Liver (tissue), 9 donors: ENCODE results near the gene UBR3. TPM values are rescaled to one million over a fixed set of nuclear protein-coding genes. Genes with fewer than 3 reads are reported as not detected.
"Not testable (repeated sequence)": the region's sequence is repeated elsewhere in the genome, so short reads cannot be mapped to it uniquely, and the experiment has no call there.

Source experiments
- DNase-seq: peaks from one replicate; pipeline ENCODE4 v3.0.0-alpha.2; 2017; ENCODE audit warnings: low spot score
- H3K27ac ChIP-seq, 2 donors: one replicate each; pipeline ENCODE4 v1.7.0; 2013; ENCODE audit warnings: inconsistent platforms in 2 of 2, low read length in 2 of 2, control low read depth in 1 of 2, low read depth in 1 of 2, mild to moderate bottlenecking in 1 of 2
- H3K27me3 ChIP-seq, 4 donors: one replicate each; pipeline versions ENCODE4 v1.6.1 to v1.7.0; 2013; ENCODE audit warnings: low read length in 3 of 4, inconsistent platforms in 1 of 4, mild to moderate bottlenecking in 1 of 4, moderate library complexity in 1 of 4; ENCODE audit not compliant: control insufficient read depth in 4 of 4, insufficient read depth in 4 of 4
- H3K36me3 ChIP-seq, 4 donors: one replicate each; pipeline versions ENCODE4 v1.6.1 to v1.7.0; 2013; ENCODE audit warnings: low read length in 3 of 4, mild to moderate bottlenecking in 3 of 4, low read depth in 1 of 4, moderate library complexity in 1 of 4; ENCODE audit not compliant: control insufficient read depth in 4 of 4, insufficient read depth in 3 of 4
- H3K4me1 ChIP-seq, 4 donors: one replicate each; pipeline versions ENCODE4 v1.6.1 to v1.7.0; 2013; ENCODE audit warnings: low read length in 3 of 4, mild to moderate bottlenecking in 3 of 4, moderate library complexity in 1 of 4; ENCODE audit not compliant: control insufficient read depth in 4 of 4, insufficient read depth in 4 of 4
- H3K4me3 ChIP-seq, 3 donors: one replicate each; pipeline versions ENCODE4 v1.6.1 to v1.7.0; 2013; ENCODE audit warnings: low read length in 3 of 3, control low read depth in 1 of 3, low read depth in 1 of 3, mild to moderate bottlenecking in 1 of 3
- H3K9ac ChIP-seq, 2 donors: one replicate each; pipeline ENCODE4 v1.7.0; 2013; ENCODE audit warnings: low read length in 2 of 2, mild to moderate bottlenecking in 2 of 2, moderate library complexity in 2 of 2, control low read depth in 1 of 2, low read depth in 1 of 2
- H3K9me3 ChIP-seq, 4 donors: one replicate each; pipeline versions ENCODE4 v1.6.1 to v1.7.0; 2013; ENCODE audit warnings: low read length in 3 of 4; ENCODE audit not compliant: control insufficient read depth in 4 of 4
- EGR1 ChIP-seq, 2 donors: IDR thresholded peaks; 2 replicates each; pipeline ENCODE4 v1.6.1; 2016 to 2018; ENCODE audit warnings: antibody characterized with exemption in 2 of 2, low read depth in 2 of 2
- FOXA1 ChIP-seq: IDR thresholded peaks from 2 replicates; pipeline ENCODE4 v1.6.1; 2016; ENCODE audit warnings: antibody characterized with exemption
- FOXA2 ChIP-seq: IDR thresholded peaks from 2 replicates; pipeline ENCODE4 v1.6.1; 2016; ENCODE audit warnings: antibody characterized with exemption
- GABPA ChIP-seq, 2 donors: IDR thresholded peaks in 1 of 2; conservative IDR thresholded peaks in 1 of 2; 2 replicates each; pipeline ENCODE4 v1.6.1; 2016; ENCODE audit warnings: antibody characterized with exemption in 2 of 2, mild to moderate bottlenecking in 1 of 2, moderate library complexity in 1 of 2
- JUND ChIP-seq, 2 donors: IDR thresholded peaks; 2 replicates each; pipeline ENCODE4 v1.6.1; 2016; ENCODE audit warnings: antibody characterized with exemption in 2 of 2
- REST ChIP-seq: IDR thresholded peaks from 2 replicates; pipeline ENCODE4 v1.6.1; 2016; ENCODE audit warnings: antibody characterized with exemption, mild to moderate bottlenecking
- RXRA ChIP-seq, 2 donors: IDR thresholded peaks; 2 replicates each; pipeline ENCODE4 v1.6.1; 2017 to 2018; ENCODE audit warnings: antibody characterized with exemption in 2 of 2, mild to moderate bottlenecking in 1 of 2
- YY1 ChIP-seq: IDR thresholded peaks from 2 replicates; pipeline ENCODE4 v1.6.1; 2016; ENCODE audit warnings: antibody characterized with exemption, mild to moderate bottlenecking
- WGBS: extraction: QIAGEN DNeasy Blood & Tissue Kit; methylation state at CpG from one replicate; pipeline ENCODE4 v1.1.7; 2013; 5-methylcytosine and 5-hydroxymethylcytosine counted together
- polyA plus RNA-seq, 2 donors: library from polyadenylated mRNA; stranded (reverse) in 1 of 2; unstranded in 1 of 2; fragments of 200-250 nt in 1 of 2; fragments of >200 nt in 1 of 2; fragmentation: Nextera tagmentation in 1 of 2; extraction: Ambion mirVana in 1 of 2; gene quantifications; one replicate each; pipeline versions ENCODE4 v1.2.1 to v1.2.3, GENCODE V29; 2013 to 2015
- total RNA-seq, 2 donors: library from RNA; depleted of rRNA; stranded (reverse); fragments of >200 nt; gene quantifications; one replicate each; pipeline ENCODE4 v1.2.3, GENCODE V29; 2014
- TF ChIP-seq, protein P1 (sequence below): IDR thresholded peaks from 2 replicates; pipeline ENCODE4 v1.6.1; 2016; ENCODE audit warnings: antibody characterized with exemption
- TF ChIP-seq, protein P2 (sequence below): fragments of 150-350 bp; IDR thresholded peaks from 2 replicates; pipeline ENCODE4 v1.5.1; 2017; ENCODE audit warnings: improper control_type of control experiment, low read depth, low read length; ENCODE audit not compliant: missing input control
- TF ChIP-seq, protein P3 (sequence below): IDR thresholded peaks from 2 replicates; pipeline ENCODE4 v1.6.1; 2016; ENCODE audit warnings: antibody characterized with exemption
- donor health status: healthy.
- donor health status: healthy.
- donor health status: healthy.
- donor health status: healthy.
- donor health status: healthy.

The UBR3 gene
- total and polyA plus RNA-seq, 4 donors = 8.5 to 69.4 (median 28.4) TPM

GRCh38 chr2:169853041-169853668 lies 25.9 kb downstream of the UBR3 start:
- WGBS = 88% methylated on average over 4 of the region's 4 CpGs
- Histone ChIP-seq H3K36me3 (no peaks in the 10 kb centered on the region), H3K9ac (no peak overlapping the region), H3K27me3 (no peaks in the 10 kb centered on the region), H3K4me3 (no peak overlapping the region), H3K9me3 (no peaks in the 10 kb centered on the region), H3K27ac (no peak overlapping the region), H3K4me1 (peaks cover 5 to 20% (median 15%) of the 10 kb centered on the region in 4 donors)
- no peak for TF ChIP-seq GABPA (IDR thresholded peaks at IDR 0.05 in 1 of 2, conservative IDR thresholded peaks at IDR 0.05 in 1 of 2)
- TF ChIP-seq REST = no peak
- TF ChIP-seq, protein P1, sequence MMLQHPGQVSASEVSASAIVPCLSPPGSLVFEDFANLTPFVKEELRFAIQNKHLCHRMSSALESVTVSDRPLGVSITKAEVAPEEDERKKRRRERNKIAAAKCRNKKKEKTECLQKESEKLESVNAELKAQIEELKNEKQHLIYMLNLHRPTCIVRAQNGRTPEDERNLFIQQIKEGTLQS = no peak
- TF ChIP-seq YY1 = no peak
- TF ChIP-seq RXRA (IDR thresholded peaks at IDR 0.05) = no peak
- TF ChIP-seq, protein P2, sequence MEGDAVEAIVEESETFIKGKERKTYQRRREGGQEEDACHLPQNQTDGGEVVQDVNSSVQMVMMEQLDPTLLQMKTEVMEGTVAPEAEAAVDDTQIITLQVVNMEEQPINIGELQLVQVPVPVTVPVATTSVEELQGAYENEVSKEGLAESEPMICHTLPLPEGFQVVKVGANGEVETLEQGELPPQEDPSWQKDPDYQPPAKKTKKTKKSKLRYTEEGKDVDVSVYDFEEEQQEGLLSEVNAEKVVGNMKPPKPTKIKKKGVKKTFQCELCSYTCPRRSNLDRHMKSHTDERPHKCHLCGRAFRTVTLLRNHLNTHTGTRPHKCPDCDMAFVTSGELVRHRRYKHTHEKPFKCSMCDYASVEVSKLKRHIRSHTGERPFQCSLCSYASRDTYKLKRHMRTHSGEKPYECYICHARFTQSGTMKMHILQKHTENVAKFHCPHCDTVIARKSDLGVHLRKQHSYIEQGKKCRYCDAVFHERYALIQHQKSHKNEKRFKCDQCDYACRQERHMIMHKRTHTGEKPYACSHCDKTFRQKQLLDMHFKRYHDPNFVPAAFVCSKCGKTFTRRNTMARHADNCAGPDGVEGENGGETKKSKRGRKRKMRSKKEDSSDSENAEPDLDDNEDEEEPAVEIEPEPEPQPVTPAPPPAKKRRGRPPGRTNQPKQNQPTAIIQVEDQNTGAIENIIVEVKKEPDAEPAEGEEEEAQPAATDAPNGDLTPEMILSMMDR = no peak
- TF ChIP-seq, protein P3, sequence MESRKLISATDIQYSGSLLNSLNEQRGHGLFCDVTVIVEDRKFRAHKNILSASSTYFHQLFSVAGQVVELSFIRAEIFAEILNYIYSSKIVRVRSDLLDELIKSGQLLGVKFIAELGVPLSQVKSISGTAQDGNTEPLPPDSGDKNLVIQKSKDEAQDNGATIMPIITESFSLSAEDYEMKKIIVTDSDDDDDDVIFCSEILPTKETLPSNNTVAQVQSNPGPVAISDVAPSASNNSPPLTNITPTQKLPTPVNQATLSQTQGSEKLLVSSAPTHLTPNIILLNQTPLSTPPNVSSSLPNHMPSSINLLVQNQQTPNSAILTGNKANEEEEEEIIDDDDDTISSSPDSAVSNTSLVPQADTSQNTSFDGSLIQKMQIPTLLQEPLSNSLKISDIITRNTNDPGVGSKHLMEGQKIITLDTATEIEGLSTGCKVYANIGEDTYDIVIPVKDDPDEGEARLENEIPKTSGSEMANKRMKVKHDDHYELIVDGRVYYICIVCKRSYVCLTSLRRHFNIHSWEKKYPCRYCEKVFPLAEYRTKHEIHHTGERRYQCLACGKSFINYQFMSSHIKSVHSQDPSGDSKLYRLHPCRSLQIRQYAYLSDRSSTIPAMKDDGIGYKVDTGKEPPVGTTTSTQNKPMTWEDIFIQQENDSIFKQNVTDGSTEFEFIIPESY = no peak
- TF ChIP-seq JUND (IDR thresholded peaks at IDR 0.05) = no peak
- no peak for TF ChIP-seq EGR1 (IDR thresholded peaks at IDR 0.05; ENCODE audit: low read depth in 2 of 2)
- TF ChIP-seq FOXA2 = no peak
- no peak for TF ChIP-seq FOXA1
- no peak for DNase-seq

GRCh38 chr2:169855281-169856258 lies 28.3 kb downstream of the UBR3 start:
- H3K9me3 ChIP-seq, H3K36me3 ChIP-seq, H3K4me3 ChIP-seq, H3K9ac ChIP-seq, DNase-seq, H3K27me3 ChIP-seq, H3K27ac ChIP-seq, H3K4me1 ChIP-seq: not testable (repeated sequence)
- 95% methylated on average over 41 of the region's 42 CpGs for WGBS
